Lower leg skin (tissue), 4 donors: ENCODE measurements around the gene OPRM1. TPM values are rescaled to one million over a fixed set of nuclear protein-coding genes. Genes with fewer than 3 reads are reported as not detected.

Experiments
- DNase-seq, 2 donors: peaks; one replicate each; pipeline ENCODE4 v3.0.0-alpha.2; 2019; ENCODE audit warnings: low spot score in 2 of 2
- H3K4me3 ChIP-seq: fragments of 200-600 bp; sonication (generic); 2 replicates; pipeline ENCODE4 v1.5.1; 2017; ENCODE audit warnings: mild to moderate bottlenecking, low read depth; ENCODE audit not compliant: poor library complexity, severe bottlenecking
- POLR2A ChIP-seq, 2 donors: fragments of 450-650 bp; IDR thresholded peaks; one replicate each; pipeline ENCODE4 v1.6.1; 2016 to 2017; ENCODE audit warnings: antibody characterized with exemption in 2 of 2, mild to moderate bottlenecking in 1 of 2, moderate library complexity in 1 of 2
- WGBS, 2 donors: methylation state at CpG; one replicate each; pipeline ENCODE4 v1.1.5; 2018; 5-methylcytosine and 5-hydroxymethylcytosine counted together
- intact Hi-C: fragments of 100-400 bp; cut with DNase I; formaldehyde crosslinking; loops from one replicate; pipeline ENCODE4 v1.15.0; 2023; ENCODE audit warnings: low total_unique reads
- total RNA-seq, 4 donors: library from RNA; depleted of rRNA; stranded (reverse); fragments of >200 nt; gene quantifications; one replicate each; pipeline ENCODE4 v1.1.0, GENCODE V29; 2016
- TF ChIP-seq, protein P1 (sequence below), 3 donors: fragments of 450-650 bp; IDR thresholded peaks; one replicate each; pipeline ENCODE4 v1.5.1; 2016; ENCODE audit warnings: antibody characterized with exemption in 3 of 3, mild to moderate bottlenecking in 3 of 3, moderate library complexity in 2 of 3

The OPRM1 gene
- total RNA-seq, 4 donors from 2014 or later, result not detected

DNA sequence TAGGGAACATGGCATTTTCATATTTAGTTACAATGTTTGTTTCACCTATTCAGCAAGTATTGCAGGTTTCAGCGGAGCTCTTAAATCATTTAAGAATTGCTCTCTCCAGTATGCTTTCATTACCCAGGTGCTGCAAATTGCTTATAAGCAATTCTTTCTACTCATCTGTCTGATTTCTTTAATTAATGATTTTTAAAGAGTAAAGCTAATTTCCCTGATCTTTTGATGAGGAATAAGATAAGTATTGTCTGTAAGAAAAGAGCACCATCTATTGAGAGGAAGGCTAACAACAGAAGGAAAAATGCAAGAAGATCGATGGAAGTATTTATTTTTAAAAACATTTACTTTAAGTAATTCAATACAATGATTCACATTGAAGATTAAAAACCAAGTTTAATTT lies 2.0 kb downstream of the OPRM1 start:
- no peak for DNase-seq
- intact Hi-C loops, result no loop called here
- no peak overlapping the region for H3K4me3 ChIP-seq
- 81 to 83% methylated on average over 2 of the region's 2 CpGs for WGBS, 2 donors
- TF ChIP-seq, protein P1, sequence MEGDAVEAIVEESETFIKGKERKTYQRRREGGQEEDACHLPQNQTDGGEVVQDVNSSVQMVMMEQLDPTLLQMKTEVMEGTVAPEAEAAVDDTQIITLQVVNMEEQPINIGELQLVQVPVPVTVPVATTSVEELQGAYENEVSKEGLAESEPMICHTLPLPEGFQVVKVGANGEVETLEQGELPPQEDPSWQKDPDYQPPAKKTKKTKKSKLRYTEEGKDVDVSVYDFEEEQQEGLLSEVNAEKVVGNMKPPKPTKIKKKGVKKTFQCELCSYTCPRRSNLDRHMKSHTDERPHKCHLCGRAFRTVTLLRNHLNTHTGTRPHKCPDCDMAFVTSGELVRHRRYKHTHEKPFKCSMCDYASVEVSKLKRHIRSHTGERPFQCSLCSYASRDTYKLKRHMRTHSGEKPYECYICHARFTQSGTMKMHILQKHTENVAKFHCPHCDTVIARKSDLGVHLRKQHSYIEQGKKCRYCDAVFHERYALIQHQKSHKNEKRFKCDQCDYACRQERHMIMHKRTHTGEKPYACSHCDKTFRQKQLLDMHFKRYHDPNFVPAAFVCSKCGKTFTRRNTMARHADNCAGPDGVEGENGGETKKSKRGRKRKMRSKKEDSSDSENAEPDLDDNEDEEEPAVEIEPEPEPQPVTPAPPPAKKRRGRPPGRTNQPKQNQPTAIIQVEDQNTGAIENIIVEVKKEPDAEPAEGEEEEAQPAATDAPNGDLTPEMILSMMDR (IDR thresholded peaks at IDR 0.05), result no peak
- TF ChIP-seq POLR2A (IDR thresholded peaks at IDR 0.05), result no peak

DNA sequence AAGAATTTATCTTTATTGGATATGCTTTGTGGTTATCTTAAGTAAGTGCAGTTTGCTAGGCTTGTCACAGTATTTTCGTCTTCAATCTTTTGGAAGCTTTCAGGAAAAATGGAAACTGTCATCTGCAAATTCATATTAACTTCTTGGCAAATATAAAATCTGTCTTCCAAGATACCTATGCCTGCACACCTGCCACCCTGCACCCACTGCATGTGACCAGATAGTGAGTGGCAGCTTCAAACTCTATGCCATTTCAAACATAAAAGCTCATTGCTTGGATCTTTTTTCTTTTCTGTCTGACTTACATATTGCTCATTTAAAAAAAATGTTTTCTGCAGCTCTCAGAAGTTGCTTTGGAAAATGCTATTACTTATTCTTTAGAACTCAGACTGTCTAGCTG lies 14.1 kb downstream of the OPRM1 start:
- H3K4me3 ChIP-seq, result no peak overlapping the region
- intact Hi-C loops, result no loop called here
- 63 to 73% methylated on average over 1 of the region's 1 CpG for WGBS, 2 donors
- no peak for DNase-seq
- TF ChIP-seq POLR2A (IDR thresholded peaks at IDR 0.05), result no peak
- TF ChIP-seq, protein P1 (IDR thresholded peaks at IDR 0.05), result no peak

DNA sequence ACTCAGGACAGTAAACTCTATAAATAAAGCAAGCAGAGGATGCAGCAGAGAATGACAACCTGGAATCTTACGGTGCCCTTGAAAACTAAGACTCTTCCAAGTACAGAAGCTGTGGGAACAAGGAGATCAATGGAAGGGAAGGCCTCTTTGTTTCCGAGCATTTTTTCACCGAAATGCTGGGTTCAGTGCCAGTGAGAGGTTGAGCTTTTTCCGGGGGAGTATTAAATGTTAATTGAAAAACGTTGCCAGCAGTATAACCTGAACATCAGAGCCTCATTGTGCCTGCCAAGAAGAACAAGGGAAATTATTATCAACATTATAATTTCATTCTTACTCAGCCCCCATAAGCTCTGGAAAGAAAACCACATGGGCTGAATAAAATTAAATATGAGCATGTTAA lies 17.5 kb downstream of the OPRM1 start:
- no peak overlapping the region for H3K4me3 ChIP-seq
- intact Hi-C loops, result no loop called here
- 49 to 59% methylated on average over 5 of the region's 5 CpGs for WGBS, 2 donors
- TF ChIP-seq, protein P1 (IDR thresholded peaks at IDR 0.05), result no peak
- no peak for TF ChIP-seq POLR2A (IDR thresholded peaks at IDR 0.05)
- DNase-seq, result no peak

DNA sequence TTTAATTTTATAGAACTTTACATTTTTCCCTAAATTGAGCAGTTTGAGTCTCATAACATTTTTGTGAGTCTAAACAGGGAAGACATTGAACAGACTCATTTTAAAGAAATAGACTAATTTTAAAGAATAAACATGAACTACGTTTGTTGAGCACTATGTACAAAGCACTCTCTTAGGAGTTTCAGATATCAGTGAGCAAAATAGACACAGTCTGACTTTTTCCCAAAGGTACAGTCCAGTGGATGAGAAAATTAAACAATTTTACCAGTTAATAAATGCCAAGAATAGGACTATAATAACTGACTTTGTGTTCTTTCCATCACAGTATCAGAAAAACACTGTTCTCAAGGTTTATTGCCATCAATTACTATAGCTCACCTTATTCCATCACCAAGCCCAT lies 18.1 kb downstream of the OPRM1 start:
- H3K4me3 ChIP-seq, result no peak overlapping the region
- DNase-seq, result no peak
- intact Hi-C loops, result no loop called here
- WGBS, 2 donors, result 64 to 67% methylated on average over 1 of the region's 1 CpG
- TF ChIP-seq, protein P1 (IDR thresholded peaks at IDR 0.05), result no peak
- no peak for TF ChIP-seq POLR2A (IDR thresholded peaks at IDR 0.05)

DNA sequence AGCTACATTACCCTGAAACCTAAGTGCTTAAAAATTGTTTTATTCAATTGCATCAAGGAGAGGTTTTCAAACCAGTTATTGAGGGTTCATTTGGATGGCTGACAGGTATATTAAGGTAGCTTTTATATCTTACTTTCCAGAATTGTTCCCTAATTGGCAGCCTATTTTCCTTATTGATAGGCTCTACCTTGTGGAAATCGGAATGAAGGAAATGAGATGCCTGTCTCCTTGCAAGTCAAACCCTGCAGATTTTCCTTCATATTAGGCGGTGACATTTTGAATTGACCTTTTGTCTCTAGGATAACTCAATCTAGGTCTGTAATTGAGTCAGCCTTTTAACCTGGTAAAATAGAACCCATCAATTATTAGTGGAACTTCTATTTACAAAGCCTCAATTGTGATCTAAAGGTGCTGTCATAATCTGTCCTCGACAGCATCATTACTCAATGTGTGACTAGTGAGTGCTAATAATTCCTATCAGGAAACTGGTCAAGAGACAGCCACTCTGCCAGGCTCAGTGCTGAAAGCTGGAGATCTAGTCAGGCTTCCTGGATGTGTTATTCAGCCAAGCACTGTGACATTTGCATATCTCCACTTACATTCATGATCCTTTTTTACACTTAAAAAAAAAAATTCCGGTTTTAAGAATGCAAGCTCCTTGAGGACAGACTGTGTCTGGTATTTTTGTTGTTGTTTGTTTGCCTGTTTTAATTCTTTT lies 20.1 kb downstream of the OPRM1 start:
- 74 to 82% methylated on average over 4 of the region's 4 CpGs for WGBS, 2 donors
- intact Hi-C loops, result no loop called here
- DNase-seq, result no peak

More for the DNA sequence above, 20.1 kb downstream of the OPRM1 start:
- H3K4me3 ChIP-seq, result no peak overlapping the region
- TF ChIP-seq POLR2A (IDR thresholded peaks at IDR 0.05), result no peak
- TF ChIP-seq, protein P1 (IDR thresholded peaks at IDR 0.05), result no peak
